ENCODE measurements around the gene CYTH1. TPM values are rescaled to one million over a fixed set of nuclear protein-coding genes. Genes with fewer than 3 reads are reported as not detected.

Gene CYTH1
- total and polyA plus RNA-seq, 10 of the 15 experiments (the other 5 are each of a cell fraction or from before 2014, with no cell fraction given) = 6.6 to 188 (median 145) TPM

DNA sequence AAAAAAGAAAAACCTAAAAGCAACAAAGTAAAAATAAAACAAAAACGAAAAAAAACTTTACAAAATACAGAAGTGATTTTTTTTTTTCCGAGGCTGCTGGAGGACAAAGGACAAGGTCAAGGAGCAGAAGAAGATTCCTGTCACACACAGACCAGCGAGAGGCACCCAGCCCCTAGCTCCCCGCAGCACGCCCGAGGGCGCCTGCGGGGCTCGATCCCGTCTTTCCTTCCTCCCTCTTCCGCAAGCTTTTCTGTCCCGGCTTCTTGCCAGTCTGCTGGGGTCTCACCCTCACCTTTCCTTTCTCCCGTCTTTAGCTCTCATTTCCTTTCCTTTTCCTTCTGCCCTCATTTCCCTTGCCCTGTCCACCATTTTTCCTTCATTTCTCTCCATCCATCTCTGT is 138.7 kb downstream of the CYTH1 start (continued):
- TF ChIP-seq FOXM1 (IDR thresholded peaks at IDR 0.05; ENCODE audit: low read depth, low read length) = no peak
- no peak for TF ChIP-seq ZNF24 (IDR thresholded peaks at IDR 0.05)
- TF ChIP-seq ZBTB33 (IDR thresholded peaks at IDR 0.05) = no peak
- TF ChIP-seq CHD1 (IDR thresholded peaks at IDR 0.05; ENCODE audit: low read depth, low read length) = no peak
- no peak for TF ChIP-seq CBX3 (IDR thresholded peaks at IDR 0.05; ENCODE audit: borderline replicate concordance, low read depth)
- no peak for TF ChIP-seq IKZF1 (conservative IDR thresholded peaks at IDR 0.05)
- no peak for TF ChIP-seq NFYA (IDR thresholded peaks at IDR 0.05; ENCODE audit: borderline replicate concordance, low read depth, low read length)

GRCh38 chr17:78642707-78643106 is 139.4 kb downstream of the CYTH1 start:
- no peak overlapping the region for H3K4me2 ChIP-seq (ENCODE audit: control insufficient read depth, insufficient read depth)
- POLR2A ChIA-PET = no interaction called here
- SMC1A ChIA-PET (ENCODE audit: uncharacterized antibody, unreplicated experiment) = no interaction called here
- FAIRE-seq (no peak), DNase-seq (ENCODE audit: low read depth, low spot score) (no peak), ATAC-seq (no peak)
- in situ Hi-C loops (cut with MboI) (no loop called here), intact Hi-C loops (cut with micrococcal nuclease; ENCODE audit: unreplicated experiment) (no loop called here)
- RAD21 ChIA-PET (ENCODE audit: unreplicated experiment) = no interaction called here
- H3K4me3 ChIP-seq = no peak overlapping the region
- no TSS peak for BruUV-seq (replicated peaks)
- H3K79me2 ChIP-seq (ENCODE audit: control insufficient read depth, insufficient read depth, low read length) = no peaks in the 10 kb centered on the region
- H4K20me1 ChIP-seq (ENCODE audit: control insufficient read depth, insufficient read depth) = no peaks in the 10 kb centered on the region
- no peaks in the 10 kb centered on the region for H3K27me3 ChIP-seq (replicated peaks in 1 of 2; ENCODE audit: control insufficient read depth in 2 of 2, insufficient read depth in 2 of 2, low read length in 1 of 2)
- H2AFZ ChIP-seq (ENCODE audit: control insufficient read depth, low read depth, low read length) = no peak overlapping the region
- no peaks in the 10 kb centered on the region for H3K36me3 ChIP-seq (ENCODE audit: control insufficient read depth in 2 of 2, insufficient read depth in 2 of 2, low read length in 1 of 2)
- WGBS (ENCODE audit: insufficient coverage, insufficient replicate concordance, low lambda C conversion rate, missing lambda C conversion rate) = 47% methylated on average over 1 of the region's 1 CpG
- no peak overlapping the region for H3K9ac ChIP-seq (ENCODE audit: control insufficient read depth, insufficient read depth, low read length)
- peaks cover 3% of the 10 kb centered on the region; the same call in 2 of the 3 replicates for H3K9me3 ChIP-seq (replicated peaks; ENCODE audit: control insufficient read depth, insufficient read depth, low read length)
- no peak overlapping the region for H3K27ac ChIP-seq (ENCODE audit: control insufficient read depth, insufficient read depth)
- H3K4me1 ChIP-seq (ENCODE audit: control insufficient read depth, insufficient read depth, low read length) = peaks cover 22% of the 10 kb centered on the region
- CTCF ChIA-PET = no interaction called here
- TF ChIP-seq DPF2 (IDR thresholded peaks at IDR 0.05) (no peak), NFIC (IDR thresholded peaks at IDR 0.05; ENCODE audit: low read depth, low read length) (no peak), ETV6 (conservative IDR thresholded peaks at IDR 0.05 in 1 of 2, IDR thresholded peaks at IDR 0.05 in 1 of 2; ENCODE audit: borderline replicate concordance in 1 of 2, low read depth in 1 of 2) (no peak), SUPT20H (IDR thresholded peaks at IDR 0.05; ENCODE audit: borderline replicate concordance, control insufficient read depth, low read depth, low read length) (no peak), LARP7 (IDR thresholded peaks at IDR 0.05) (no peak), SRF (IDR thresholded peaks at IDR 0.05; ENCODE audit: low read depth in 2 of 2, low read length in 2 of 2) (no peak), ZNF207 (IDR thresholded peaks at IDR 0.05; ENCODE audit: borderline replicate concordance) (no peak), CUX1 (IDR thresholded peaks at IDR 0.05; ENCODE audit: insufficient replicate concordance, low read depth, low read length) (no peak), CHD2 (IDR thresholded peaks at IDR 0.05; ENCODE audit: borderline replicate concordance, low read depth, low read length) (no peak), ESRRA (IDR thresholded peaks at IDR 0.05; ENCODE audit: low read length) (no peak)

Measured in GM12878 (cell line).